Measurements from ENCODE around the gene LRRC17. TPM values are rescaled to one million over a fixed set of nuclear protein-coding genes. Genes with fewer than 3 reads are reported as not detected.

The LRRC17 gene
- total RNA-seq, result 10.6 TPM

GRCh38 chr7:102912742-102913141, at the start of gene LRRC17:
Gene LRRC17 (plus strand): TSS chr7:102913000. CDS start chr7:102933914, 20,914 bp downstream.
- DNase-seq (ENCODE audit: low spot score), result no peak

- DNase-seq (ENCODE audit: low spot score), result no peak
Observed at GRCh38 chr7:102864958-102865357, 47.8 kb upstream of the LRRC17 start.

- DNase-seq (ENCODE audit: low spot score), result no peak
Observed at GRCh38 chr7:102866535-102867215, 46.1 kb upstream of the LRRC17 start.

GRCh38 chr7:102869195-102869594, 43.6 kb upstream of the LRRC17 start:
- no peak for DNase-seq (ENCODE audit: low spot score)

GRCh38 chr7:102872460-102872859, 40.3 kb upstream of the LRRC17 start:
- DNase-seq (ENCODE audit: low spot score), result no peak

- DNase-seq (ENCODE audit: low spot score), result no peak
Observed at GRCh38 chr7:102873470-102874165, 39.2 kb upstream of the LRRC17 start.

- DNase-seq (ENCODE audit: low spot score), result peak; percentile 26
Observed at GRCh38 chr7:102874166-102874829, 38.5 kb upstream of the LRRC17 start.

GRCh38 chr7:102874966-102875365, 37.8 kb upstream of the LRRC17 start:
- no peak for DNase-seq (ENCODE audit: low spot score)

GRCh38 chr7:102875700-102876295, 37.0 kb upstream of the LRRC17 start:
- peak; percentile 51 for DNase-seq (ENCODE audit: low spot score)

- DNase-seq (ENCODE audit: low spot score), result no peak
Observed at GRCh38 chr7:102883098-102883860, 29.5 kb upstream of the LRRC17 start.

- no peak for DNase-seq (ENCODE audit: low spot score)
Observed at GRCh38 chr7:102888561-102889233, 24.1 kb upstream of the LRRC17 start.

- no peak for DNase-seq (ENCODE audit: low spot score)
Observed at GRCh38 chr7:102889851-102890250, 22.9 kb upstream of the LRRC17 start.

- no peak for DNase-seq (ENCODE audit: low spot score)
Observed at GRCh38 chr7:102890292-102890970, 22.4 kb upstream of the LRRC17 start.

- DNase-seq (ENCODE audit: low spot score), result no peak
Observed at GRCh38 chr7:102890971-102891692, 21.7 kb upstream of the LRRC17 start.

- peak; percentile 46 for DNase-seq (ENCODE audit: low spot score)
Observed at GRCh38 chr7:102891693-102892261, 21.0 kb upstream of the LRRC17 start.

- DNase-seq (ENCODE audit: low spot score), result no peak
Observed at GRCh38 chr7:102892631-102893278, 20.0 kb upstream of the LRRC17 start.

- DNase-seq (ENCODE audit: low spot score), result no peak
Observed at GRCh38 chr7:102895602-102896001, 17.2 kb upstream of the LRRC17 start.

- no peak for DNase-seq (ENCODE audit: low spot score)
Observed at GRCh38 chr7:102896585-102896984, 16.2 kb upstream of the LRRC17 start.

GRCh38 chr7:102897211-102897631, 15.6 kb upstream of the LRRC17 start:
- DNase-seq (ENCODE audit: low spot score), result no peak

Data from mucosa of gallbladder (tissue), 1 donor.